Osteoblast (primary cell): ENCODE data around the gene SLC22A2. TPM values are rescaled to one million over a fixed set of nuclear protein-coding genes. Genes with fewer than 3 reads are reported as not detected.
A peak's percentile ranks its signal among the peaks of the same experiment; 100 is the strongest.

ENCODE experiments used
- DNase-seq: peaks from one replicate; pipeline ENCODE4 v3.0.0; 2011; ENCODE audit warnings: low spot score, mixed read lengths; ENCODE audit not compliant: insufficient read length; ENCODE audit errors: missing footprints
- H2AFZ ChIP-seq: 2 replicates; pipeline ENCODE4 v1.6.0; 2011; ENCODE audit warnings: mild to moderate bottlenecking, low read length
- H3K27ac ChIP-seq: 2 replicates; pipeline ENCODE4 v1.5.1; 2011; ENCODE audit warnings: mild to moderate bottlenecking, low read depth, low read length, moderate library complexity
- H3K27me3 ChIP-seq: 2 replicates; pipeline ENCODE4 v1.6.0; 2012; ENCODE audit warnings: mild to moderate bottlenecking, control low read depth, inconsistent platforms, low read length, moderate library complexity; ENCODE audit not compliant: insufficient read depth
- H3K36me3 ChIP-seq: 2 replicates; pipeline ENCODE4 v1.5.1; 2011; ENCODE audit warnings: mild to moderate bottlenecking, low read length, control low read depth, moderate library complexity; ENCODE audit not compliant: insufficient read depth
- H3K4me1 ChIP-seq: 2 replicates; pipeline ENCODE4 v1.5.1; 2011; ENCODE audit warnings: mild to moderate bottlenecking, low read length, control low read depth, moderate library complexity; ENCODE audit not compliant: insufficient read depth
- H3K4me2 ChIP-seq: 2 replicates; pipeline ENCODE4 v1.6.0; 2011; ENCODE audit warnings: mild to moderate bottlenecking, low read length; ENCODE audit not compliant: insufficient read depth
- H3K4me3 ChIP-seq: fragments of 200-600 bp; sonication (generic); 3 replicates; pipeline ENCODE4 v1.5.1; 2012; ENCODE audit warnings: mild to moderate bottlenecking, low read length, inconsistent platforms; ENCODE audit not compliant: insufficient read depth
- H3K79me2 ChIP-seq: 2 replicates; pipeline ENCODE4 v1.6.0; 2012; ENCODE audit warnings: mild to moderate bottlenecking, low read length, control low read depth, inconsistent platforms; ENCODE audit not compliant: insufficient read depth
- H3K9me3 ChIP-seq: 2 replicates; pipeline ENCODE4 v1.5.1; 2011; ENCODE audit warnings: low read depth, low read length, control low read depth
- H4K20me1 ChIP-seq: 2 replicates; pipeline ENCODE4 v1.6.0; 2012; ENCODE audit warnings: mild to moderate bottlenecking, low read length, control low read depth; ENCODE audit not compliant: insufficient read depth
- total RNA-seq: library from RNA; depleted of rRNA; stranded (reverse); fragments of >200 nt; gene quantifications from 2 replicates; pipeline ENCODE4 v1.2.3, GENCODE V29; 2012
- TF ChIP-seq, protein P1 (sequence below): IDR thresholded peaks from 2 replicates; pipeline ENCODE4 v1.5.1; 2011; ENCODE audit warnings: mild to moderate bottlenecking, low read depth, low read length, moderate library complexity; ENCODE audit errors: extremely low read depth

The SLC22A2 gene
- total RNA-seq, 1 donor, result under 0.01 TPM

- no peaks in the 10 kb centered on the region for H4K20me1 ChIP-seq
- no peak overlapping the region for H3K4me3 ChIP-seq
- no peaks in the 10 kb centered on the region for H3K36me3 ChIP-seq
- H3K27ac ChIP-seq, result no peak overlapping the region
- no peaks in the 10 kb centered on the region for H3K79me2 ChIP-seq
- H3K27me3 ChIP-seq, result no peaks in the 10 kb centered on the region
- peak overlapping the region; percentile 35 for H2AFZ ChIP-seq
- H3K4me1 ChIP-seq, result peaks cover 16% of the 10 kb centered on the region
- TF ChIP-seq, protein P1, sequence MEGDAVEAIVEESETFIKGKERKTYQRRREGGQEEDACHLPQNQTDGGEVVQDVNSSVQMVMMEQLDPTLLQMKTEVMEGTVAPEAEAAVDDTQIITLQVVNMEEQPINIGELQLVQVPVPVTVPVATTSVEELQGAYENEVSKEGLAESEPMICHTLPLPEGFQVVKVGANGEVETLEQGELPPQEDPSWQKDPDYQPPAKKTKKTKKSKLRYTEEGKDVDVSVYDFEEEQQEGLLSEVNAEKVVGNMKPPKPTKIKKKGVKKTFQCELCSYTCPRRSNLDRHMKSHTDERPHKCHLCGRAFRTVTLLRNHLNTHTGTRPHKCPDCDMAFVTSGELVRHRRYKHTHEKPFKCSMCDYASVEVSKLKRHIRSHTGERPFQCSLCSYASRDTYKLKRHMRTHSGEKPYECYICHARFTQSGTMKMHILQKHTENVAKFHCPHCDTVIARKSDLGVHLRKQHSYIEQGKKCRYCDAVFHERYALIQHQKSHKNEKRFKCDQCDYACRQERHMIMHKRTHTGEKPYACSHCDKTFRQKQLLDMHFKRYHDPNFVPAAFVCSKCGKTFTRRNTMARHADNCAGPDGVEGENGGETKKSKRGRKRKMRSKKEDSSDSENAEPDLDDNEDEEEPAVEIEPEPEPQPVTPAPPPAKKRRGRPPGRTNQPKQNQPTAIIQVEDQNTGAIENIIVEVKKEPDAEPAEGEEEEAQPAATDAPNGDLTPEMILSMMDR, result no peak
- no peaks in the 10 kb centered on the region for H3K9me3 ChIP-seq
- H3K4me2 ChIP-seq, result no peak overlapping the region
- no peak for DNase-seq
Observed at GRCh38 chr6:160247457-160247883, 11.2 kb downstream of the SLC22A2 start.

DNA sequence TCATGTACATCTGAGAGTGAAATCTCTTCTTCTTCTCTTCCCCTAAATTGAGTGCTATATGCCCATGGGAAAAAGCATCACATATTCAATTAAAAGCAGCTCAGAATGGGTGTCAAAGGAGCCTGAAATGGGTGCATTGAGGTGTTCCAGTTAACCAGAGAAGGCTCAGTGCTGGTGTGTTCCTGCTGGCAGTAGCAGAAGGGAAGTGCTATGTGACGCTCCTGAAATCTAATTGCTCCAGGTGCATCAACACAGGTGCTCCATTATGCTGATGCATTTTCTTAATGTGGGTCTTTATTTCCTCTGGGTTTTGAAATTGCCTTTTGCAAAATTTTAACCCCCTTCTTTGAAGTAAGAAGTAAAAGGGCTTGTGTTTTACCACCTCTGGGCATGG, 17.9 kb downstream of the SLC22A2 start:
- Histone ChIP-seq H3K4me1 (peaks cover 18% of the 10 kb centered on the region), H2AFZ (no peak overlapping the region), H3K27ac (no peak overlapping the region), H3K9me3 (no peaks in the 10 kb centered on the region), H3K79me2 (no peaks in the 10 kb centered on the region), H3K4me3 (no peak overlapping the region), H3K36me3 (no peaks in the 10 kb centered on the region), H3K27me3 (no peaks in the 10 kb centered on the region), H3K4me2 (no peak overlapping the region), H4K20me1 (no peaks in the 10 kb centered on the region)
- DNase-seq, result no peak
- TF ChIP-seq, protein P1, result no peak

DNA sequence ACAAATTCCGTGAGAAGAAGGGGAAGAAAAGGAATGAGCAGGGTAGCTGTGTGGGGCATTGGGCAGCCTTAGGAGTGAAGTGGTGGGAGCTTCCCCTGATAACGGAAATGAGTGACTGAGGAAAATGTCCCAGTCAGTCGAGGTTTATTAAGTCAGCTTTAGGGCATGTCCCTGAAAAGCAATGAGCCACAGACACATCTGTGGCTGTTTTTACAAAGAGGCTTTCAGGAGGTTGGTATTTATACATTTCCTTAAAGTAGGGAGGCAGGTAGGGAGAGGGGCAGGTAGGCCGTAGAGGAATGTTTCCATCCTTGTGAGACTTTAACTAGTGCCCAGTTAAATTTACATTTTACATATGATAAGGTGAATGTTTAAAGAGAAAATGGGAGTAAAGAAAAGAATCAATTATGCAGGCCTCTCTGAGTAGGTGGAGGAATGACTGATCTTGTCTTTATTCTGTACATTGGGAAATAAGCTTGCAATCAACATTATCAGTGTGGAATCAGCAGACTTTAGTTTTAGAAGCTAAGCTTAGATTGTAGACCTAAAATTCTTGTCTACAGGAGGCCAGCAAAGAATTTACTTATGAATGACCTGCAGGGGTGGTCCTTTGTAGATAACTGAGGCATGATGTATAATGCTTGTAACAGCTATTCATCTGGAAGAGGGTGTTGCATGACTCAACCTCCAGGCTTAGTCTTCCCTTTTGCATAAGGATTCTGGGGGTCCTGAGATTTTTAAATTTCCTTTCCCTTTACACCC, 18.5 kb downstream of the SLC22A2 start:
- Histone ChIP-seq H3K4me1 (peaks cover 18% of the 10 kb centered on the region), H3K79me2 (no peaks in the 10 kb centered on the region), H3K9me3 (no peaks in the 10 kb centered on the region), H4K20me1 (no peaks in the 10 kb centered on the region), H3K36me3 (no peaks in the 10 kb centered on the region), H3K27me3 (no peaks in the 10 kb centered on the region), H2AFZ (no peak overlapping the region), H3K4me3 (no peak overlapping the region), H3K27ac (no peak overlapping the region), H3K4me2 (no peak overlapping the region)
- TF ChIP-seq, protein P1, result no peak
- DNase-seq, result no peak
